NCI-H2081 (cell line): ENCODE results near the gene SEH1L.
"Not testable (repeated sequence)": the region's sequence is repeated elsewhere in the genome, so short reads cannot be mapped to it uniquely, and the experiment has no call there.

ENCODE experiments used
- DNase-seq, 2 experiments: peaks; one replicate each; lab custom pipeline; 2025; lab: John Stamatoyannopoulos, UW

SEH1L gene

GRCh38 chr18:12996661-12997292, 49.0 kb downstream of the SEH1L start:
- DNase-seq = no peak

- DNase-seq = not testable (repeated sequence)
These were observed 49.5 kb downstream of the SEH1L start for GRCh38 chr18:12997330-12997729.

GRCh38 chr18:12998332-12999060, 50.7 kb downstream of the SEH1L start:
- DNase-seq = no peak

GRCh38 chr18:13003466-13003896, 55.7 kb downstream of the SEH1L start:
- peak in 1 of 2 experiments; percentile 20 for DNase-seq

GRCh38 chr18:13004396-13004795, 56.6 kb downstream of the SEH1L start:
- no peak for DNase-seq

- DNase-seq = no peak
These were observed 57.5 kb downstream of the SEH1L start for GRCh38 chr18:13005289-13005688.

GRCh38 chr18:13006531-13007247, 58.9 kb downstream of the SEH1L start:
- no peak for DNase-seq

GRCh38 chr18:13007248-13007560, 59.4 kb downstream of the SEH1L start:
- no peak for DNase-seq

GRCh38 chr18:13011719-13012118, 63.9 kb downstream of the SEH1L start:
- DNase-seq = no peak

- no peak for DNase-seq
These were observed 66.4 kb downstream of the SEH1L start for GRCh38 chr18:13014232-13014631.

GRCh38 chr18:13014818-13015217, 67.0 kb downstream of the SEH1L start:
- no peak for DNase-seq

- DNase-seq = no peak
These were observed 69.5 kb downstream of the SEH1L start for GRCh38 chr18:13017247-13017875.

GRCh38 chr18:13018374-13018773, 70.6 kb downstream of the SEH1L start:
- DNase-seq = no peak

- DNase-seq = no peak
These were observed 71.5 kb downstream of the SEH1L start for GRCh38 chr18:13019301-13019700.

GRCh38 chr18:13022644-13023043, 74.8 kb downstream of the SEH1L start:
- no peak for DNase-seq

GRCh38 chr18:13025233-13025632, 77.4 kb downstream of the SEH1L start:
- no peak for DNase-seq

GRCh38 chr18:13026583-13027270, 78.9 kb downstream of the SEH1L start:
- DNase-seq = no peak

- no peak for DNase-seq
These were observed 81.1 kb downstream of the SEH1L start for GRCh38 chr18:13028869-13029268.

- DNase-seq = no peak
These were observed 84.4 kb downstream of the SEH1L start for GRCh38 chr18:13032173-13032572.

GRCh38 chr18:13035249-13035914, 87.6 kb downstream of the SEH1L start:
- no peak for DNase-seq

GRCh38 chr18:13036622-13037320, 89.0 kb downstream of the SEH1L start:
- no peak for DNase-seq
